Fibroblast of villous mesenchyme (primary cell): Measurements from ENCODE around the gene AKT2. TPM values are rescaled to one million over a fixed set of nuclear protein-coding genes. Genes with fewer than 3 reads are reported as not detected.

ENCODE experiments used
- DNase-seq: peaks from one replicate; pipeline ENCODE4 v3.0.0-alpha.2; 2010; ENCODE audit warnings: low read depth
- H3K4me3 ChIP-seq: 2 replicates; pipeline ENCODE4 v1.5.1; 2011; ENCODE audit warnings: low read depth, mild to moderate bottlenecking, low read length
- CTCF ChIP-seq: IDR thresholded peaks from 2 replicates; pipeline ENCODE4 v1.5.1; 2012; ENCODE audit warnings: low read depth, mild to moderate bottlenecking, low read length; ENCODE audit not compliant: insufficient read depth
- total RNA-seq: library from RNA; depleted of rRNA; stranded (reverse); fragments of >200 nt; gene quantifications from 2 replicates; pipeline ENCODE4 v1.2.3, GENCODE V29; 2012

Gene AKT2
- total RNA-seq, 1 donor: 142 TPM

GRCh38 chr19:40232949-40233810 lies 52.0 kb downstream of the AKT2 start:
- no peak overlapping the region for H3K4me3 ChIP-seq
- TF ChIP-seq CTCF: no peak
- no peak for DNase-seq

GRCh38 chr19:40232479-40232878 lies 52.7 kb downstream of the AKT2 start:
- H3K4me3 ChIP-seq: no peak overlapping the region
- TF ChIP-seq CTCF: no peak
- no peak for DNase-seq

- H3K4me3 ChIP-seq: no peak overlapping the region
- no peak for TF ChIP-seq CTCF
- DNase-seq: peak; percentile 21
Measured at GRCh38 chr19:40231544-40232424, 53.4 kb downstream of the AKT2 start.

GRCh38 chr19:40231057-40231456 lies 54.1 kb downstream of the AKT2 start:
- no peak overlapping the region for H3K4me3 ChIP-seq
- TF ChIP-seq CTCF: no peak
- DNase-seq: no peak

DNA sequence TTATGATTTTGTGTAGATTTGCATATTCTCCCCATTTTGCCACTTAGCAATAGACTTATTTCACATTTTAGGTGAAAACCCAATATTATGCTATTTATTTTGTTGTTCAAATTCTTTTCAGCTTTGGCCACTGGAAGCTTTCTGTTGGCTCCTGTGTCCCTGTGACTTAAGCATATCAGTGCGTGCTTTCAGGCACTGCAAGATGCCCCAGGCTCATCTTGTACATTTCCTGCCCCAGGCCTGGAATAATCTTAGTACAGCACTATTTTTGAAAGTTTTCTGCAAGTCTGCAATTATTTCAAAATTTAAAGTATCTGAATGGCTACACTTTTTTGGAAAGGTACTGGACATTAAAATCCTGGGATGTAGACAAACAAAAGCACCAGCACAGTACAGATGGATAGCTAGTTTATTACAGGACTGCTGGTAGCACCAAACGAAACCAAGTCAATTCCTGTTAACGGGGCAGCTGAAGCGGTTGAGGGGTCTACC lies 55.2 kb downstream of the AKT2 start:
- H3K4me3 ChIP-seq: no peak overlapping the region
- no peak for DNase-seq
- no peak for TF ChIP-seq CTCF

GRCh38 chr19:40229484-40229883 lies 55.7 kb downstream of the AKT2 start:
- DNase-seq: no peak
- no peak for TF ChIP-seq CTCF
- no peak overlapping the region for H3K4me3 ChIP-seq
